ENCODE data around the gene SELENOF.
A peak's percentile ranks its signal among the peaks of the same experiment; 100 is the strongest.
"Not testable (repeated sequence)": the region's sequence is repeated elsewhere in the genome, so short reads cannot be mapped to it uniquely, and the experiment has no call there.

SELENOF gene

DNA sequence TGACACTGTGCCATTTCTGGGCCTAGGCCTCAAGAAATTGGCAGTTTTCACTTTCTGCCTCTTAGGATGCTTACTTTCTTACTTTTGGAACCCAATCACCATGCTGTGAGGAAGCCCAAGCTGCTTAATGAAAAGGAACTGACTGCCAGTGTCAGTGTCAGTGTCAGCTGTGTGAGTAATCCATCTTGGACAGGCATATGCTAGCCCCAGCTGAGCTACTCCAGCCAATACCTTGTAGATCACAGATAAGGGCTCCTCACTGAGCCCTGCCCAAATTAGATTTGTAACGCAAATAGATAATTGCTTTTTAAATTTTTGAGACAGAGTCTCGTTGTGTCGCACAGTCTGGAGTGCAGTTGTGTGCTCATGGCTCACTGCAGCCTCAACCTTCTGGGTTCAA lies 59.6 kb downstream of the SELENOF start:
- DNase-seq, result no peak

DNA sequence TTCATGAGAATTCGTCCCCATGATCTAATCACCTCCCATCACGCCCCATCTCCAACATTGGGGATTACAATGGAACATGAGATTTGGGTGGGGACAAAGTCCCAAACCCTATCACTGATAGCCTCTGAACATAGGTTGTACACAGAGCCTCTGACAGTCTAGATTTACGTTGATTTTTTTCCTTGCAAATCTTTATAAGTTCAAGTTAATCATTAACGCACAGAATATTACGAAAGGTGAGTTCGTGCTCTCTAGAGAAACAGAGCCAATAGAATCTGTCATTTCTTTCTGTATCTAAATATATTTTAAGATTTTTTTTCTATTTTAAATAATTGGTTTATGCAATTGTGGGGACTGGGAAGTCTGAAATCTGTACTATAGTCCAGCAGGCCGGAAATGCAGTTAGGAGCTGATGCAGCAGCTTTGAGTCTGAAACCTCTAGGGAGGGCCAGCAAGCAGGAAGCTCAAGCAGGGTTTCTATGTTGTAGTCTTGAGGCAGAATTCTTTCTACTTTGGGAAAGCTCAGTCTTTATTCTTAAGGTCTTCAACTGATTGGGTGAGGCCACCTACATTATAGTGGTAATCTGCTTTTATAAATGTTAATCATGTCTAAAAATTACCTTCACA lies 61.0 kb downstream of the SELENOF start:
- DNase-seq, result no peak

DNA sequence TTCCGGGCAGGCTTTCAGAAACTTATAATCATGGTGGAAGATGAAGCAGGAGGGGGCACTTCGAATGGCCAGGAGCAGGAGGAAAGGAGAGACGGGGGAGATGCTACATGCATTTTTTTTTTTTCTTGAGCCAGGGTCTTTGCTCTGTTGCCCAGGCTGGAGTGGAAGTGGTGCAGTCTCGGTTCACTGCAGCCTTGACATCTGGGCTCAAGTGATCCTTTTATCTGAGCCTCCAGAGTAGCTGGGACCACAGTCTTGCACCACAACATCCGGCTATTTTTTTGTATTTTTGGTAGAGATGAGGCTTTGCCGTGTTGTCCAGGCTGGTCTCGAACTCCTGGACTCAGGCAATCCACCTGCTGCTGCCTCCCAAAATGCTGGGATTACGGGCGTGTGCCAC lies 61.6 kb downstream of the SELENOF start:
- no peak for DNase-seq

DNA sequence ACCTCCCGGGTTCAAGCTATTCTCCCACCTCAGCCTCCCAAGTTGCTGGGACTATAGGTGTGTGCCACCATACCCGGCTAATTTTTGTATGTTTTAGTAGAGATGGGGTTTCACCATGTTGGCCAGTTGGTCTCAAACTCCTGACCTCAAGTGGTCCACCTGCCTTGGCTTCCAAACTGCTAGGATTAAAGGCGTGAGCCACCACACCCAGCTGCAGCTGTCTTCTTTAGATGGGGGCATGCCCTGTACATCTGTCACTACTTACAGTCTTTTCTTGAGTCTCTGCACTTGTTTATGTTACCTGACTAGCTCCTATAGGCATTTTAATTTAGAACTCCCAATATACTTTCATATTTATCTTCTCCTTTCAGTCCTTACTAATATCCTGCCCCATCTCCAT lies 64.2 kb downstream of the SELENOF start:
- no peak for DNase-seq

DNA sequence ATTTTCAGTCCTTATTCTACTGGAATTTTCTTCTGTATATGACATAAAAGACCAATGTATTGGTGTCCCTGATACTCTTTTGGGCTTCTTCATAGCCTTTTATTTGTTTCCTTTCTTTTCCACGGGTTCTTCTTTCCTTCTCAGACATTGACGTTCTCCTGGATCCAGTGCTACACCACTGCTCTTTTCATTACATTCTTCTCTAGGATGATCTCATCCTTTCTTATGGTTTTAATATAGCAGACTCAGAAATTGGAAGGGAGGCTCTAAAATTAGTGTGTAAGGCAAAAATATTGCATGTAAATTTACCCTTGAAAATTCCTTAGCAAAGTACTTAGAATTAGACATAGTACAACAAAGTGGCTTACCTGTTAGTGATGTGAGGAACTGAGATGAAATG lies 65.3 kb downstream of the SELENOF start:
- no peak for DNase-seq

DNA sequence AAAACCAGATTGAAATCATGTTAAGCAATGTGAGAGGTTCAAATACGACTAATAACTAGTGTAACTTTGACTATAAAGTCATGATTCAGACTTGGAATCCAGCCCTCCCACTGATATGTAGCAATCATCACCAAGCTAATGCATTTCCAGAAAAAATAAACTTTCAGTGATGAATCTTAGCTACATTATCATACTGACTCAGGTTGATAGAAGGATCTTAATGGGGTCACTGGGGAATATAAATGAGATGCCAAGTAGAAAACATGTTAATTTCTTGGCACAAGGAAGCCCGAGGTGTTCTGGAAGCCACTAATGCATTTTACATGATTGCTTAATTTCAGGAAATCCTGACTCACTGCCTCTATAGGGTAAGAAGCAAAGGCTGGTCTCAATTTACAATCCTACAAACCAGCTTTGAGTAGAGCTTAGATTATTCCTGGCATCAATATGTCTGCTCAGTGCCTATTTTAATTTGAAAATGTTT lies 67.7 kb downstream of the SELENOF start:
- no peak for DNase-seq

GRCh38 chr1:86845514-86845913 lies 68.4 kb downstream of the SELENOF start:
- no peak for DNase-seq

DNA sequence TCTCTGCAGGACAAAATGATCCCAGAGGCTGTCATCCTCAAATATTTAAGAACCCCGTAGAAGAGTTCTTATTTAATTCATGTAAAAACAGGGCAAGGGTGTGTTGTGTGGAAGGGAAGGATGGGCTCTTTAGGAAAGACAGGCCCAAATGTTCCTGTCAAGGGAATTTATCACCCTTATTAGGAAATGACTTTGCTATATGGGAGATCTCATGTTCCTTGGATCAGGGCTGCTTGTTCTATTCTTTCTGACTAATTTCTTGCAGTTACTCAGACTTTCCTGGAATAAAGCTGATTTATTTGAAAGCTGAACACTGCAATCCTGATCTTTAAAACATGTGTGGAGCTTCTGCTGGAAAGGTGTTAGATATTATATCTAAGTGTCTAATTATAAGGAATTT lies 72.8 kb downstream of the SELENOF start:
- no peak for DNase-seq

- peak; percentile 87 for DNase-seq
Measured at GRCh38 chr1:86833461-86834215, 80.3 kb downstream of the SELENOF start.

- no peak for DNase-seq
Measured at GRCh38 chr1:86832433-86832832, 81.5 kb downstream of the SELENOF start.

- DNase-seq, result no peak
Measured at GRCh38 chr1:86829321-86829720, 84.6 kb downstream of the SELENOF start.

- DNase-seq, result no peak
Measured at GRCh38 chr1:86828024-86828423, 85.9 kb downstream of the SELENOF start.

DNA sequence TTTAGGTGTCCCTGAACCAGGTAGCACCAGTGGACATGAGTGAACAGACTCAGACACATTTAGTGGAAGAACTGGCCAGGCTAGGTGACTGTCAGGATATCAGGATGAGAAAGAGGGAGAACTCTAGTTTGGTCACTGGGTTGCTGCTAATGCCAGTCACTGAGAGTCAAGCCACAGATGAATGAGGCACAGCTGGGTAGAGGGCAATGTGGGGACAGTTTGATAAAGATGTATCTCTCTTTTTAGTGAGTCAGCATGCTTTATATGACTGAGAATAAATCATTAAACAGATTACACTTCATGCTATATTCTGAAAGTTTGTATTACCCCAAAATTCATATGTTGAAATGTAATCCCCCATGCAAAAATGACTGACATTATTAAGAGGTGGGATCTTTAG lies 87.1 kb downstream of the SELENOF start:
- DNase-seq, result no peak

GRCh38 chr1:86825319-86825718 lies 88.6 kb downstream of the SELENOF start:
- DNase-seq, result no peak

- DNase-seq, result no peak
Measured at GRCh38 chr1:86823821-86824500, 90.0 kb downstream of the SELENOF start.

DNA sequence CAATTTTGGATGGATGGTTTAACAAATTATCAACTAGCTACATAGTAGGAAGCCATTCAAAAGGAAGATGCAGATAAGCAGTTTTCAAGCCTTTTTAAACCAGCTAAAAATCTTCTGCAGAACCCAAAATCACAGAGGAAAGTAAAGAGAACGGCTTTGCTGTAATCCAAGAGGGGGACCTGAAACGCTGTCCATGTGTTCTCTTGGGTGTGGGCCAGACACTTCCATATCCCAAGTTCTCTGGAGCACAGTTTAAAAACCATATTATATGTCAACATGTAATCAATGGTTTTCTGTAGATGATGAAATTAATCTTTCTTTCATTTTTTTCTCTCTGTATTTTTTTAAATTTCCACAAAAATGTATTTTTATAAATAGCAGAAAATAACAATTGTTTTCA lies 90.5 kb downstream of the SELENOF start:
- DNase-seq, result no peak

DNA sequence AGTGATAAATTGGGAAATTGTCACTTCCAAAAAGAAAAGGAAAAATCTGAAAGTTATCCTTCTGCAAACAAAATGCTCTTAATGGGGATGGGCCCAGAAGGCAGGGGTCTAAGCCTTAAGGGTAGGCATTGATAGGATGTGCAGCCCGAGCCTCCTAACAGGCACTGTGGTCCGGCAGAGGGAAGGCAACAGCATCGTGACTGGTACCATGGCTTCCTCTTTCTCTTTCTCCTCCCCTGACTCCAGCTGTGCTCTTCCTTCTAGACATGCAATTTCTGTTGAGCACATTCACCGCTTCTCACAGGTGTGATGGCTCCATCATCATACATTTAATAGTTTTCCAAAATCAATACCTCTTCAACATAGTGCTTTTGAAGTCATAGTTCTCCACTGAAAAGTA lies 91.5 kb downstream of the SELENOF start:
- peak; percentile 25 for DNase-seq

DNA sequence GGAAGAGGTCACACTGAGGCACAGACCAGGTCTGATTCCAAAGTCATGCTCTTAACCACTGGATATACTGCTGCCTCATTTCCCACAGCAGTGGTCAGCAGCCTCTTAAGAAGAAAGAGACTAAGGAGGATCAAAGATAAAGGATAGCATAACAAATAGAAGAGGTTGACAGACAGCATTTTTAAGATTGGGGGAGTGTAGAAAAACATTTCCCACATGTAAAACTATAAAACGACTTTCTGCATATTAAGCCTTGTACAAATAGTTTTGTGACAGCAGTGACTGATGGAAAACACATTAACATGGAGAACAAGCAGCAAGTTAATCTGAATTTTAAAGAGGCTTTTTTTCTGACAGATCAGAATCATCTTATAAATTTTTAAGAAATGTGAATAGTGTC lies 92.0 kb downstream of the SELENOF start:
- DNase-seq, result no peak

GRCh38 chr1:86819970-86820369 lies 94.0 kb downstream of the SELENOF start:
- DNase-seq, result not testable (repeated sequence)

GRCh38 chr1:86817246-86817826 lies 96.6 kb downstream of the SELENOF start:
- DNase-seq, result not testable (repeated sequence)

DNA sequence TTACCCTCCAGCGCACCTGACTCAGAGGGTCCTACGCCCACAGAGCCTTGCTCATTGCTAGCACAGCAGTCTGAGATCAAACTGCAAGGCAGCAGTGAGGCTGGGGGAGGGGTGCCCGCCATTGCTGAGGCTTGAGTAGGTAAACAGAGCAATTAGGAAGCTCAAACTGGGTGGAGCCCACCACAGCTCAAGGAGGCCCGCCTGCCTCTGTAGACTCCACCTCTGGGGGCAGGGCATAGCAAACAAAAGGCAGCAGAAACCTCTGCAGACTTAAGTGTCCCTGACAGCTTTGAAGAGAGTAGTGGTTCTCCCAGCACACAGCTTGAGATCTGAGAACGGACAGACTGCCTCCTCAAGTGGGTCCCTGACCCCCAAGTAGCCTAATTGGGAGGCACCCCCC lies 99.8 kb downstream of the SELENOF start:
- DNase-seq, result not testable (repeated sequence)

Measured in OCI-M1 (cell line).